Mucosa of stomach (tissue), 1 donor: ENCODE measurements around the gene HCFC1R1.

Source experiments
- H3K27me3 ChIP-seq: one replicate; pipeline ENCODE4 v1.7.0; 2013; ENCODE audit warnings: mild to moderate bottlenecking, low read length; ENCODE audit not compliant: control insufficient read depth, insufficient read depth
- H3K36me3 ChIP-seq: one replicate; pipeline ENCODE4 v1.7.0; 2013; ENCODE audit warnings: low read length; ENCODE audit not compliant: control insufficient read depth, insufficient read depth
- H3K4me1 ChIP-seq: one replicate; pipeline ENCODE4 v1.7.0; 2013; ENCODE audit warnings: mild to moderate bottlenecking, low read length; ENCODE audit not compliant: control insufficient read depth, insufficient read depth
- H3K4me3 ChIP-seq: one replicate; pipeline ENCODE4 v1.7.0; 2013; ENCODE audit warnings: low read length
- H3K9ac ChIP-seq: one replicate; pipeline ENCODE4 v1.7.0; 2013; ENCODE audit warnings: mild to moderate bottlenecking, low read length, moderate library complexity
- H3K9me3 ChIP-seq: one replicate; pipeline ENCODE4 v1.7.0; 2013; ENCODE audit warnings: mild to moderate bottlenecking, low read length, moderate library complexity; ENCODE audit not compliant: control insufficient read depth
- donor health status: Pancreatic carcinoma.

The HCFC1R1 gene

GRCh38 chr16:3009568-3010390, 14.0 kb downstream of the HCFC1R1 start:
- Histone ChIP-seq H3K4me1 (peaks cover 58% of the 10 kb centered on the region), H3K27me3 (peaks cover 37% of the 10 kb centered on the region), H3K36me3 (no peaks in the 10 kb centered on the region), H3K9me3 (no peaks in the 10 kb centered on the region), H3K9ac (no peak overlapping the region), H3K4me3 (no peak overlapping the region)

- no peak overlapping the region for H3K4me3 ChIP-seq
- H3K9ac ChIP-seq, result peak overlapping the region; percentile 1
- H3K9me3 ChIP-seq, result no peaks in the 10 kb centered on the region
- H3K4me1 ChIP-seq, result peaks cover 59% of the 10 kb centered on the region
- H3K36me3 ChIP-seq, result no peaks in the 10 kb centered on the region
- H3K27me3 ChIP-seq, result peaks cover 32% of the 10 kb centered on the region
Measured at GRCh38 chr16:3008690-3009037, 15.1 kb downstream of the HCFC1R1 start.

- peak overlapping the region; percentile 1 for H3K9ac ChIP-seq
- peaks cover 57% of the 10 kb centered on the region for H3K4me1 ChIP-seq
- H3K27me3 ChIP-seq, result peaks cover 26% of the 10 kb centered on the region
- H3K36me3 ChIP-seq, result no peaks in the 10 kb centered on the region
- no peaks in the 10 kb centered on the region for H3K9me3 ChIP-seq
- H3K4me3 ChIP-seq, result no peak overlapping the region
Measured at GRCh38 chr16:3007957-3008689, 15.6 kb downstream of the HCFC1R1 start.

GRCh38 chr16:3007059-3007956, 16.4 kb downstream of the HCFC1R1 start:
- Histone ChIP-seq H3K9ac (no peak overlapping the region), H3K27me3 (peaks cover 18% of the 10 kb centered on the region), H3K4me1 (peaks cover 48% of the 10 kb centered on the region), H3K36me3 (no peaks in the 10 kb centered on the region), H3K4me3 (no peak overlapping the region), H3K9me3 (no peaks in the 10 kb centered on the region)

GRCh38 chr16:3004781-3005284, 18.9 kb downstream of the HCFC1R1 start:
- Histone ChIP-seq H3K36me3 (no peaks in the 10 kb centered on the region), H3K4me1 (peaks cover 44% of the 10 kb centered on the region), H3K4me3 (no peak overlapping the region), H3K9ac (peak overlapping the region; percentile 65), H3K9me3 (no peaks in the 10 kb centered on the region), H3K27me3 (peaks cover 8% of the 10 kb centered on the region)

- H3K27me3 ChIP-seq, result peaks cover 8% of the 10 kb centered on the region
- peaks cover 39% of the 10 kb centered on the region for H3K4me1 ChIP-seq
- no peak overlapping the region for H3K9ac ChIP-seq
- no peaks in the 10 kb centered on the region for H3K9me3 ChIP-seq
- no peaks in the 10 kb centered on the region for H3K36me3 ChIP-seq
- no peak overlapping the region for H3K4me3 ChIP-seq
Measured at GRCh38 chr16:3004319-3004718, 19.4 kb downstream of the HCFC1R1 start.

- no peak overlapping the region for H3K9ac ChIP-seq
- H3K4me1 ChIP-seq, result peaks cover 34% of the 10 kb centered on the region
- H3K27me3 ChIP-seq, result peaks cover 8% of the 10 kb centered on the region
- no peaks in the 10 kb centered on the region for H3K9me3 ChIP-seq
- H3K36me3 ChIP-seq, result no peaks in the 10 kb centered on the region
- H3K4me3 ChIP-seq, result no peak overlapping the region
Measured at GRCh38 chr16:3003582-3004270, 20.0 kb downstream of the HCFC1R1 start.

- Histone ChIP-seq H3K4me1 (peaks cover 11% of the 10 kb centered on the region), H3K36me3 (no peaks in the 10 kb centered on the region), H3K4me3 (no peak overlapping the region), H3K27me3 (no peaks in the 10 kb centered on the region), H3K9me3 (no peaks in the 10 kb centered on the region), H3K9ac (no peak overlapping the region)
Measured at GRCh38 chr16:3001316-3001715, 22.4 kb downstream of the HCFC1R1 start.

GRCh38 chr16:3000540-3000939, 23.2 kb downstream of the HCFC1R1 start:
- H3K36me3 ChIP-seq, result no peaks in the 10 kb centered on the region
- no peaks in the 10 kb centered on the region for H3K9me3 ChIP-seq
- H3K4me3 ChIP-seq, result no peak overlapping the region
- H3K27me3 ChIP-seq, result no peaks in the 10 kb centered on the region
- H3K4me1 ChIP-seq, result peaks cover 4% of the 10 kb centered on the region
- no peak overlapping the region for H3K9ac ChIP-seq

GRCh38 chr16:2999929-3000328, 23.8 kb downstream of the HCFC1R1 start:
- Histone ChIP-seq H3K36me3 (no peaks in the 10 kb centered on the region), H3K9me3 (no peaks in the 10 kb centered on the region), H3K27me3 (no peaks in the 10 kb centered on the region), H3K9ac (no peak overlapping the region), H3K4me1 (peaks cover 2% of the 10 kb centered on the region), H3K4me3 (no peak overlapping the region)

GRCh38 chr16:2996298-2996697, 27.4 kb downstream of the HCFC1R1 start:
- Histone ChIP-seq H3K4me3 (no peak overlapping the region), H3K9ac (no peak overlapping the region), H3K4me1 (peaks cover 10% of the 10 kb centered on the region), H3K27me3 (no peaks in the 10 kb centered on the region), H3K36me3 (no peaks in the 10 kb centered on the region), H3K9me3 (no peaks in the 10 kb centered on the region)
